HUES64 (cell line): Measurements from ENCODE around the gene ARHGAP26.

Experiments
- H3K27ac ChIP-seq: 2 replicates; pipeline ENCODE4 v1.7.0; 2013; ENCODE audit warnings: low read depth, low read length, inconsistent platforms
- H3K27me3 ChIP-seq: 2 replicates; pipeline ENCODE4 v1.6.1; 2013; ENCODE audit warnings: mild to moderate bottlenecking, low read length; ENCODE audit not compliant: insufficient read depth
- H3K36me3 ChIP-seq: 2 replicates; pipeline ENCODE4 v1.6.1; 2013; ENCODE audit warnings: mild to moderate bottlenecking, low read length; ENCODE audit not compliant: insufficient read depth
- H3K4me1 ChIP-seq: 2 replicates; pipeline ENCODE4 v1.6.1; 2013; ENCODE audit warnings: mild to moderate bottlenecking, low read length, moderate library complexity; ENCODE audit not compliant: insufficient read depth
- H3K4me3 ChIP-seq: 2 replicates; pipeline ENCODE4 v1.5.1; 2013; ENCODE audit warnings: mild to moderate bottlenecking, low read length, moderate library complexity
- H3K9ac ChIP-seq: 2 replicates; pipeline ENCODE4 v1.6.1; 2013; ENCODE audit warnings: mild to moderate bottlenecking, low read depth, low read length
- H3K9me3 ChIP-seq: 2 replicates; pipeline ENCODE4 v1.6.1; 2013; ENCODE audit warnings: low read depth, low read length; ENCODE audit not compliant: insufficient read depth
- WGBS: fragments of 150-250, 120-280 bp; methylation state at CpG from one replicate; pipeline ENCODE4 v1.1.7; 2013; ENCODE audit warnings: missing lambda C conversion rate; 5-methylcytosine and 5-hydroxymethylcytosine counted together

The ARHGAP26 gene

GRCh38 chr5:142972064-142972570 is 201.9 kb downstream of the ARHGAP26 start:
- Histone ChIP-seq H3K27ac (no peak overlapping the region), H3K4me1 (no peaks in the 10 kb centered on the region), H3K36me3 (no peaks in the 10 kb centered on the region), H3K9ac (no peak overlapping the region), H3K4me3 (no peak overlapping the region), H3K27me3 (no peaks in the 10 kb centered on the region), H3K9me3 (no peaks in the 10 kb centered on the region)
- WGBS = 94% methylated on average over 5 of the region's 5 CpGs

DNA sequence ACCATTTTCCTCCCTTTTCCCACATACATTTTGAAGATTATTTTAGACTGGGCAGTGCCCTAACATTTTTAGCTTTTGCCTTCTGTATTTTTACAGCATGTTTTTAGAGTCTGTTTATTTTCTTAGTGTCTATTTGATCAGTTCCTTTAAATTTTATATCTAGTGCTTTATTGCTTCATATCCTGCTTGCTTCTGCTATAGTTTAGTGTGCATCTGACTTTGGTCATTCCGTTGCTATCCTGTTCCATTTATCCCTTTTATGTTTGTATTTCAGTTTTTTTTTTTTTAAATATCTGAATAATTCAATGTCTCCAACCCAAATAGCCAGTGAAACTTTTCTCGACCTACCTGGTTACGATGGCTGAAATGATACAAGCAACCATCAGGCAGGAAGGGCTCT is 203.8 kb downstream of the ARHGAP26 start:
- no peak overlapping the region for H3K9ac ChIP-seq
- 99% methylated on average over 2 of the region's 3 CpGs for WGBS
- no peaks in the 10 kb centered on the region for H3K9me3 ChIP-seq
- H3K4me1 ChIP-seq = no peaks in the 10 kb centered on the region
- H3K27ac ChIP-seq = no peak overlapping the region
- H3K36me3 ChIP-seq = no peaks in the 10 kb centered on the region
- no peaks in the 10 kb centered on the region for H3K27me3 ChIP-seq
- no peak overlapping the region for H3K4me3 ChIP-seq

GRCh38 chr5:142974409-142974808 is 204.2 kb downstream of the ARHGAP26 start:
- H3K9me3 ChIP-seq = no peaks in the 10 kb centered on the region
- H3K27me3 ChIP-seq = no peaks in the 10 kb centered on the region
- WGBS = 93% methylated on average over 3 of the region's 4 CpGs
- H3K4me3 ChIP-seq = no peak overlapping the region
- H3K9ac ChIP-seq = no peak overlapping the region
- peaks cover 2% of the 10 kb centered on the region; the same call in 1 of the 2 replicates for H3K4me1 ChIP-seq
- no peak overlapping the region for H3K27ac ChIP-seq
- no peaks in the 10 kb centered on the region for H3K36me3 ChIP-seq

GRCh38 chr5:142976861-142977260 is 206.7 kb downstream of the ARHGAP26 start:
- Histone ChIP-seq H3K27ac (no peak overlapping the region), H3K27me3 (no peaks in the 10 kb centered on the region), H3K9me3 (no peaks in the 10 kb centered on the region), H3K9ac (no peak overlapping the region), H3K36me3 (no peaks in the 10 kb centered on the region), H3K4me3 (no peak overlapping the region), H3K4me1 (peaks cover 14% of the 10 kb centered on the region)
- WGBS = 97% methylated on average over 3 of the region's 3 CpGs

DNA sequence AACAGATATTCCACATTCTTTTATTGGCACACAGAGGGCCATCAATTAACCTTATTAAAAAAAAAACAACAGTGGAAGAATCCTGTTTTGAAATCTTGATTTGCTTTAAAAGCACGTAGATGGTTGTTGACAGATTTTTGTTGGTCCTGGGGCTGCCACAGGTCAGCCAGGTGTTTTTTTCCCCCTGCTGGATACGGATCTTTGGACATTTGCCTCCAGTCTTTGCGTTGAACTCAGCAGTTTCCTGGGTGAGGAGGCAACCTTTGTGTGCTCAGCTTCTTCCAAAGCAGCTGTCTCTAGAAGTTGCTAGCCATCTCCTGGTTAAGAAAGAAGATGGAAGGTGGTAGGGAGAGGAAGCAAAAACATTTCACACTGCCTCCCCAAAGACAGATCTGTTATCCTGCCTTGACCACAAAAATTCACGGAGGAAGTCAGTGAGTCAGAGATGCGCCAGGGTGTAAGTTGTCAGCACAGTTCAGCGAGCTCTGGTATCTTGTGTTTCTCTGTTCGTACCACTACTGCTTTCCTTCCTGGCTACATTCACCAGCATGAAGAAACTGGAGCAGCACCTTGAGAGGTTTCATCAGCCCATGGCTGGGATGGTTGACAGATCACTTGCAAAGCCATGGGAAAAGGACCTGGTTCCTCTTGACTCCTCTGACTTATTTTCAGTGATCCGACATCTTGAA is 207.3 kb downstream of the ARHGAP26 start:
- Histone ChIP-seq H3K36me3 (no peaks in the 10 kb centered on the region), H3K27ac (no peak overlapping the region), H3K4me3 (no peak overlapping the region), H3K4me1 (peaks cover 21% of the 10 kb centered on the region), H3K27me3 (no peaks in the 10 kb centered on the region), H3K9ac (no peak overlapping the region), H3K9me3 (no peaks in the 10 kb centered on the region)
- 94% methylated on average over 8 of the region's 8 CpGs for WGBS

GRCh38 chr5:142978252-142978651 is 208.1 kb downstream of the ARHGAP26 start:
- Histone ChIP-seq H3K27me3 (no peaks in the 10 kb centered on the region), H3K9me3 (no peaks in the 10 kb centered on the region), H3K36me3 (no peaks in the 10 kb centered on the region), H3K27ac (no peak overlapping the region), H3K9ac (no peak overlapping the region), H3K4me1 (peaks cover 27% of the 10 kb centered on the region), H3K4me3 (no peak overlapping the region)
- 86% methylated on average over 1 of the region's 2 CpGs for WGBS

DNA sequence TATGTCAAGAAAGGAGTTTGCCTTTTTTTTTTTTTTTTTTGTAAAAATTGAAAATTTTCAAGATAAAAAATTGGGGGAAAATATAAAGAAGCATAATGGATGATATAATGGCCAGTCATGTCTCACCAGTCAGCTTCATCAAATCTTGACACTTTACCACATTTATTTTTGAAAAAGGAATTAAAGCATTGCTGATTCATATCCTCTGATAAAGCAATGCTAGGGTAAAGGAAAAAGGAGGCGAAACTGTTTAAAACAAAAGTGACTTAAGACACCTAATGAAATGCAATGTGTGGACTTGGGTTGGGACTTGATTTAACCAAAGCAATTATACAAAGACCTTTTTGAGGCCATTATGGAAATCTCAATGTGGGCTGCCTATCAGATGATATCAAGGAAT is 208.5 kb downstream of the ARHGAP26 start:
- Histone ChIP-seq H3K4me3 (no peak overlapping the region), H3K27me3 (no peaks in the 10 kb centered on the region), H3K36me3 (no peaks in the 10 kb centered on the region), H3K9ac (no peak overlapping the region), H3K9me3 (no peaks in the 10 kb centered on the region), H3K27ac (no peak overlapping the region), H3K4me1 (peaks cover 29% of the 10 kb centered on the region)
- WGBS = 96% methylated on average over 1 of the region's 1 CpG

GRCh38 chr5:142979636-142980035 is 209.5 kb downstream of the ARHGAP26 start:
- WGBS = 78% methylated on average over 3 of the region's 3 CpGs
- no peaks in the 10 kb centered on the region for H3K9me3 ChIP-seq

GRCh38 chr5:142981475-142981874 is 211.3 kb downstream of the ARHGAP26 start:
- WGBS = 87% methylated on average over 5 of the region's 5 CpGs
- Histone ChIP-seq H3K4me3 (no peak overlapping the region), H3K4me1 (peaks cover 34% of the 10 kb centered on the region), H3K27ac (peak overlapping the region; percentile 40), H3K36me3 (no peaks in the 10 kb centered on the region), H3K9me3 (no peaks in the 10 kb centered on the region), H3K27me3 (no peaks in the 10 kb centered on the region), H3K9ac (no peak overlapping the region; the same call in 1 of the 2 replicates)

More at GRCh38 chr5:142979636-142980035, 209.5 kb downstream of the ARHGAP26 start:
- no peaks in the 10 kb centered on the region for H3K36me3 ChIP-seq
- no peak overlapping the region for H3K27ac ChIP-seq
- no peak overlapping the region for H3K4me3 ChIP-seq
- H3K4me1 ChIP-seq = peaks cover 34% of the 10 kb centered on the region
- no peaks in the 10 kb centered on the region for H3K27me3 ChIP-seq
- H3K9ac ChIP-seq = no peak overlapping the region

DNA sequence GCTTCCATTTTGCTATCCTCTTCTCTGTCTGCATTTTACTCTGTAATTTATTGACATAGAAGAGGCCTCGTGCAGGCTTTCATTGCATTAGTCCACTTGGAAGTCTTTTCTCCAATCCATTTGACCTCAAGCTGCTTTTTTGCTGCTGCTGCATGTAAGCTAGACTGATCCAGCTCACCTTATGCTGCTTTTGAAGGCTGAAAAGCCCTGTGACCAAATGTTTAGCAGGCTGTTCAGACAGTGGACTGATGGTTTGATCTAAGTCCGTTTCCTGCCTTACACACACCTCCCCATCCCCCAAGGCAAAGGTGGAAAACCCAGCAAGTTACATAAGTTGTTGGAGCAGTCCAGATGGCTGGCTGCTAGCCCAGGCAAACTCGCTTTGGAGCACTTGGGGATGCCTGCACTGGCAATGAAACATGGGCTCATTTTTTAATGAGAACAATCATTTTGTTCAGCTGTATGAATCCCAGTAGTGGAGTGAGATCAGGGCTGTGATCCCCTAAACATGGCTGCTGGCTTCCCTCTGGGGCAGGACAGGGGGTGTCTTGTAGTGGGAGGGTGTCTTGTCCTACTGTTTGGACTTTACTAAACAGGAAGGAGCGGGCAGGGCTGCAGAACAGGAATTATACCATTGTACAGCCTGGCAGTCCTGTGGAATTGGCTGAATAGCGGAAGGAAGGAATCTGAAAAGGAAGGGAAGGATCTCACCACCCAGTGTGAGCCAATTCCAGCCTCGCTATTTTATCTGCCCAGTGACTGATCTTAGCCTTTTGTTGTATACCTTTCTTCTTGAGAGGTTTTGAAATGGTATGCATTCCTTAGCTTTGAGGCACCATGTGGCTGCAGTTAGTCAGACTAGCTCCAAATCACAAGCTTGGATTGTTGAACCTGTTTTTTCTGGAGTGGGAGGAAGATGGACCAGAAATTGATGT is 212.0 kb downstream of the ARHGAP26 start:
- Histone ChIP-seq H3K4me1 (peaks cover 34% of the 10 kb centered on the region), H3K27ac (peak overlapping the region; percentile 40), H3K9ac (peak overlapping the region; percentile 42; the same call in 1 of the 2 replicates), H3K9me3 (no peaks in the 10 kb centered on the region), H3K27me3 (no peaks in the 10 kb centered on the region), H3K36me3 (no peaks in the 10 kb centered on the region), H3K4me3 (no peak overlapping the region)
- 69% methylated on average over 6 of the region's 6 CpGs for WGBS

GRCh38 chr5:142982821-142983200 is 212.6 kb downstream of the ARHGAP26 start:
- no peaks in the 10 kb centered on the region for H3K9me3 ChIP-seq
- no peaks in the 10 kb centered on the region for H3K27me3 ChIP-seq
- H3K4me1 ChIP-seq = peaks cover 34% of the 10 kb centered on the region
- no peak overlapping the region for H3K4me3 ChIP-seq
- 76% methylated on average over 4 of the region's 4 CpGs for WGBS
- no peaks in the 10 kb centered on the region for H3K36me3 ChIP-seq
- H3K9ac ChIP-seq = peak overlapping the region; percentile 23; the same call in 1 of the 2 replicates
- 0 out of 2 replicates have a peak overlapping the region, but pooled peaks have one; percentile 27 for H3K27ac ChIP-seq
